Liver (tissue), 3 donors: ENCODE results near the gene DNAI4.

Experiments used
- GABPA ChIP-seq, 2 donors: IDR thresholded peaks in 1 of 2; conservative IDR thresholded peaks in 1 of 2; 2 replicates each; pipeline ENCODE4 v1.6.1; 2016; ENCODE audit warnings: antibody characterized with exemption in 2 of 2, mild to moderate bottlenecking in 1 of 2, moderate library complexity in 1 of 2
- TF ChIP-seq, protein P1 (sequence below): IDR thresholded peaks from 2 replicates; pipeline ENCODE4 v1.6.1; 2016; ENCODE audit warnings: antibody characterized with exemption, mild to moderate bottlenecking
- TF ChIP-seq, protein P2 (sequence below): fragments of 150-350 bp; IDR thresholded peaks from 2 replicates; pipeline ENCODE4 v1.5.1; 2017; ENCODE audit warnings: improper control_type of control experiment, low read depth, low read length; ENCODE audit not compliant: missing input control
- donor health status: healthy.
- donor health status: healthy.

DNA sequence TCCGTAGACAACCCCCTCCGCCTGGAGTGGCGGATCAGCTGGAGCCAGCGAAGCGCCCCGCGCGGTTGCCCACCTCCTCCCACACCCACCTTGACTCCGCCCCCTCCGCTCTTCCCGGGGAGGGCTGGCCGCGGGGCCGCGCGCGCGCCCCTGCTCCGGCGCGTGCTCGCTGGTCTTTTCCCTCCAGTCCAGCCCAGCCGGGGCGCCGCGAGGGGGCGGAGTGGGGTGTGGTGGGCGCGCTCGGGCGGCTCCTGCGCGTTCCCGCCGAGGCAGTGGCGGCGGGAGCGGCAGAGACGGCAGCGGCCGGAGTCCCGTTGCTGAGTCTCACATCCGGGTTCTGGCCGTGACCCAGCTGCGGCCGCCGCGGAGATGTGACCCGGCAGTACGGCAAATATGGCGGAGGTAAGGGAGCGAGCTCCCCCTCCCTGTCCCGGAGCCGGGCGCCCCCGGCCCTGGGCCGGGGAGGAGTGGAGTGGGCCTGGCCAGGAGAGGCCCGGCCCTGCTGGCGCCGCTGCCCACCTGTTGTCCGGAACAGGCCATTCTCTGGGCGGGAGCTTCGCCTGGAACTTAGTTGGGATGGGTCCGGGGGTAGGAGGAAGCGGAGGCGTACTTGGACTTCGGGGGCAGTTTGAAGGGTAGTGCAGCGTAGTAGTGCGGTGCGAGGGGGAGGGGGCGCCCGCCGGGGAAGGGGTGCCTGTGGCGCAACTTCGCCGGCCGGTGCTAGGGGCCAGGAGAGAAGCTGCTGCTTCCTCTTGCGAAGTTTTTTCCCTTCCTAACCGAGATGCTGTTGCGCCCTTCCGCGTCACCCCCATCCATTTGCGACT lies 5.6 kb upstream of the DNAI4 start:
- TF ChIP-seq, protein P1, sequence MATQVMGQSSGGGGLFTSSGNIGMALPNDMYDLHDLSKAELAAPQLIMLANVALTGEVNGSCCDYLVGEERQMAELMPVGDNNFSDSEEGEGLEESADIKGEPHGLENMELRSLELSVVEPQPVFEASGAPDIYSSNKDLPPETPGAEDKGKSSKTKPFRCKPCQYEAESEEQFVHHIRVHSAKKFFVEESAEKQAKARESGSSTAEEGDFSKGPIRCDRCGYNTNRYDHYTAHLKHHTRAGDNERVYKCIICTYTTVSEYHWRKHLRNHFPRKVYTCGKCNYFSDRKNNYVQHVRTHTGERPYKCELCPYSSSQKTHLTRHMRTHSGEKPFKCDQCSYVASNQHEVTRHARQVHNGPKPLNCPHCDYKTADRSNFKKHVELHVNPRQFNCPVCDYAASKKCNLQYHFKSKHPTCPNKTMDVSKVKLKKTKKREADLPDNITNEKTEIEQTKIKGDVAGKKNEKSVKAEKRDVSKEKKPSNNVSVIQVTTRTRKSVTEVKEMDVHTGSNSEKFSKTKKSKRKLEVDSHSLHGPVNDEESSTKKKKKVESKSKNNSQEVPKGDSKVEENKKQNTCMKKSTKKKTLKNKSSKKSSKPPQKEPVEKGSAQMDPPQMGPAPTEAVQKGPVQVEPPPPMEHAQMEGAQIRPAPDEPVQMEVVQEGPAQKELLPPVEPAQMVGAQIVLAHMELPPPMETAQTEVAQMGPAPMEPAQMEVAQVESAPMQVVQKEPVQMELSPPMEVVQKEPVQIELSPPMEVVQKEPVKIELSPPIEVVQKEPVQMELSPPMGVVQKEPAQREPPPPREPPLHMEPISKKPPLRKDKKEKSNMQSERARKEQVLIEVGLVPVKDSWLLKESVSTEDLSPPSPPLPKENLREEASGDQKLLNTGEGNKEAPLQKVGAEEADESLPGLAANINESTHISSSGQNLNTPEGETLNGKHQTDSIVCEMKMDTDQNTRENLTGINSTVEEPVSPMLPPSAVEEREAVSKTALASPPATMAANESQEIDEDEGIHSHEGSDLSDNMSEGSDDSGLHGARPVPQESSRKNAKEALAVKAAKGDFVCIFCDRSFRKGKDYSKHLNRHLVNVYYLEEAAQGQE: no peak
- TF ChIP-seq, protein P2, sequence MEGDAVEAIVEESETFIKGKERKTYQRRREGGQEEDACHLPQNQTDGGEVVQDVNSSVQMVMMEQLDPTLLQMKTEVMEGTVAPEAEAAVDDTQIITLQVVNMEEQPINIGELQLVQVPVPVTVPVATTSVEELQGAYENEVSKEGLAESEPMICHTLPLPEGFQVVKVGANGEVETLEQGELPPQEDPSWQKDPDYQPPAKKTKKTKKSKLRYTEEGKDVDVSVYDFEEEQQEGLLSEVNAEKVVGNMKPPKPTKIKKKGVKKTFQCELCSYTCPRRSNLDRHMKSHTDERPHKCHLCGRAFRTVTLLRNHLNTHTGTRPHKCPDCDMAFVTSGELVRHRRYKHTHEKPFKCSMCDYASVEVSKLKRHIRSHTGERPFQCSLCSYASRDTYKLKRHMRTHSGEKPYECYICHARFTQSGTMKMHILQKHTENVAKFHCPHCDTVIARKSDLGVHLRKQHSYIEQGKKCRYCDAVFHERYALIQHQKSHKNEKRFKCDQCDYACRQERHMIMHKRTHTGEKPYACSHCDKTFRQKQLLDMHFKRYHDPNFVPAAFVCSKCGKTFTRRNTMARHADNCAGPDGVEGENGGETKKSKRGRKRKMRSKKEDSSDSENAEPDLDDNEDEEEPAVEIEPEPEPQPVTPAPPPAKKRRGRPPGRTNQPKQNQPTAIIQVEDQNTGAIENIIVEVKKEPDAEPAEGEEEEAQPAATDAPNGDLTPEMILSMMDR: peak; percentile 48
- peak in 1 of 2 donors; percentile 26 for TF ChIP-seq GABPA (IDR thresholded peaks at IDR 0.05 in 1 of 2, conservative IDR thresholded peaks at IDR 0.05 in 1 of 2)
